Activated CD4-positive, CD25-positive, alpha-beta regulatory T cell treated with anti-CD3 and anti-CD28 coated beads, Interleukin-2, amount 50 U/mL, for 72 hours (primary cell): ENCODE measurements around the gene THEMIS2.

Experiments used
- DNase-seq: peaks from one replicate; pipeline ENCODE4 v3.0.0; 2021

The THEMIS2 gene

GRCh38 chr1:27886744-27887143, 14.4 kb downstream of the THEMIS2 start:
- no peak for DNase-seq

- DNase-seq = no peak
Measured at GRCh38 chr1:27887215-27888021, 15.1 kb downstream of the THEMIS2 start.

- DNase-seq = no peak
Measured at GRCh38 chr1:27889506-27889905, 17.2 kb downstream of the THEMIS2 start.

DNA sequence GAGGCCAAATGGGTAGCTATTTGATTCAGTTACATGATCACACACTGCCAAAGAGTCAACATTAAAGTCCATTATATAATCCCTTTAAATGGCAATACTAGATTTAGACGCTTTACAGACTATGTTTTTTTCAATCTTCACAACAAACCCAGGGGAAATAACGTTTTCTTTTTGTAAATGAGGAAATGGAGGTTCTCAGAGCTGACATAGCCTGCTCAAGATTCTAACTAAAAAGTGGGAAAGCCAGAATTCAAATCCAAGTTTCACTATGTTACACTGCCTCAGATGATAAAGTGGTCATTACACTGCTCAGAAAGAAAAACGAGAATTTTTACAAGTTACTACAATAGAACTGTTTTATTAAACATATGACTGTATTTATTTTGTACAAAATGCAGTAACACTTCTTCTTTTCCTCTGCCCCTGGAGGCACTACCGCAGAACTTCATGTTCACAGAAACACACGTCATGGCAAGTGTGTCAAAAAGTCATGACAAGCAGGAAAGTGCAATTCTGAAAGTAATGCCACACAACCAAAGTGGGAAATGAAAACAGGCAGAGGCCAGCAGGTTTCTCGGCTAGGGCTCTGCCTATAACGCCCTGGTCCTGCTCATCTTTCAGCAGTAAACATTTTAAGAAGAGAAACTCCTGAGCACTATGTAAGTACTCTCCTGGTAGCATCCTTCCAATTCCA, 19.0 kb downstream of the THEMIS2 start:
- no peak for DNase-seq

GRCh38 chr1:27894521-27894920, 22.2 kb downstream of the THEMIS2 start:
- no peak for DNase-seq

GRCh38 chr1:27906759-27907158, 34.4 kb downstream of the THEMIS2 start:
- no peak for DNase-seq

DNA sequence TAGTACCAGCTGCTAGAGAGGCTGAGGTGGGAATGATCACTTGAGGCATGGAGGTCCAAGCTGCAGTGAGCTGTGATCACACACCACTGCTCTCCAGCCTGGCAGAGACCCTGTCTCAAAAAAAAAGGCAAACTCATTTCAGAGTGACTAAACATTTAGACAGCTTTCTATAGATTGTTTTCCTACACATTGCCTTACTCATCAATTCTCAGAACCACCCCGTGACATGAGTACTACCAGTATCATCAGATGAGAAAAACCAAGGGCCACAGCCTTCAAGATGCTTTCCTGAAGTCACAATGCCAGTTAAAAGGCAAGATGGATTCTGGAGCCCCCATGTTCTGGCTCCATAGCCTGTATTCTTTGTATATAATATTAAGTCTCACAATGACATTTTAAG, 40.1 kb downstream of the THEMIS2 start:
- DNase-seq = no peak

GRCh38 chr1:27915082-27915575, 42.8 kb downstream of the THEMIS2 start:
- no peak for DNase-seq

DNA sequence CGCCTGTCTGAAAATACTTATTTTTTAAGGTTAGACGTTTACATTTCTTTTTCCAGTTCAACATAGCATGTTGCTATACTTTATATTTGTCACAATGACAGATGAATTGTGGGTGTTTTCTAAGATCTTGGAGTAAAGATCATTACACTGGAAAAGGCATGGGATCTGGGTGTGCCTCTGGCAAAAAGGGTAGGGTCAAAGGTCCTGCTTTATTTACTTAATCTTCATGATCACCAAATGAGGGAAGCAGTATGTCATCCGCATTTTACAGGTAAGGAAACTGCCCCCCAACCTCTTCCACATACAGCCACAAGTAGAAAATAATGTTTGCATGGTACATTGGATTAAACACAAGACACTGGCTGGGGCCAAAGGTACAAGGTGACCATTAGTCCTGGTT, 49.9 kb downstream of the THEMIS2 start:
- no peak for DNase-seq

DNA sequence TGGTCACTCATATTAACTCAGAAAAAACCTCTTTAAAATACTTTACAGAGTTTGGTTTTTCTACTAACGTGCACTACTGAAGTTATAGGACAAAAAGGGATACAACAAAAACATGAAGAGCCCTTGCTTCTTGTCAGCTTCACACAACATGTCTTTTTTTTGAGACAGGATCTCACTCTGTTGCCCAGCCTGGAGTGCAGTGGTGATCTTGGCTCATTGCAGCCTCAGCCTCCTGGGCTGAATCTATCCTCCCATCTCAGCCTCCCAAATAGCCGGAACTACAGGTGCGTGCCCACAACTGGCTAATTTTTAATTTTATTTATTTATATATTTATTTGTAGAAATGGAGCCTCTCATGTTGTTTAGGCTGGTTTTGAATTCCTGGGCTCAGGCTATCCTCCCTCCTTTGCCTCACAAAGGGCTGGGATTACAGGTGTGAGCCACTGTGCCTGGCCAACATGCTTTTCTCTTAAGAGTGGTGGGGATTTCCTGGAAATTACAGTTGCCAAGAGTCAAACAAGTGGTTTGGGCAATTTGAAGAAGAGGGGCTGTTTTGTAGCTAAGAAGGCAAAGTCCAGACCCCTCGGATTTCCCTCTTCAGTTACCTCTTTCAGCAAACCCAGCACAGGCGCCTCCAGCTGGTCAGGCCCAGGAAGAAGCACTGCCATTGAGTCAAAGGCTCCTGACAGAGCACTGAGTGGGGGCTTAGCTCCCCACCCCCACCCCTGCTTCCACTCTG, 56.0 kb downstream of the THEMIS2 start:
- no peak for DNase-seq

GRCh38 chr1:27931184-27931583, 58.8 kb downstream of the THEMIS2 start:
- DNase-seq = no peak

- no peak for DNase-seq
Measured at GRCh38 chr1:27931759-27932158, 59.4 kb downstream of the THEMIS2 start.

GRCh38 chr1:27934818-27935549, 62.6 kb downstream of the THEMIS2 start, which contains the start of gene SMPDL3B:
Gene SMPDL3B, plus strand, starts transcription at chr1:27935000. Its CDS starts 184 bp downstream, at chr1:27935184.
- DNase-seq = no peak

- DNase-seq = no peak
Measured at GRCh38 chr1:27935721-27936120, 63.4 kb downstream of the THEMIS2 start.
